ENCODE results near the gene L1TD1.
"Not testable (repeated sequence)": the region's sequence is repeated elsewhere in the genome, so short reads cannot be mapped to it uniquely, and the experiment has no call there.

Gene L1TD1

DNA sequence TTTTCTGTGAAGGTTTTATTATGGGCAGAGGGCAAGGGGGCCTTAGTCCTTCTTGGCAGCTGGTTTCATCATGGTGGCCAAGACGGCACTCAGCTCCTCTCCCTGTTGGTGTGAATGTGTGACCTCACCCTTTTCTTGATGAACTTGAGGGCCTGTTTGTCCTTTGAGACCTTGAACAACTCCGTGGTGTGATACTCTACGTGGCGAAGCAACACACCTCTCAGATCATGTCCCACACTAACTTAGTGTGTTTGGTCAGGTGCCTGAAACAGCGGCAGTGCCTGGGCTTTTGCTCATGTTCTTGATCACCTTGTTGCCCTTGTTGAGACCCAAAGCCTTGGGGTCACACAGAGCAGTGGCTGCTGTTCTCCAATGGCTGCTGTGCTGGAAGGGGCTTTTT is 13.4 kb downstream of the L1TD1 start:
- no peak for DNase-seq

- no peak for DNase-seq
Measured at GRCh38 chr1:62208970-62209369, 14.3 kb downstream of the L1TD1 start.

- DNase-seq, result peak; percentile 9
Measured at GRCh38 chr1:62209931-62210595, 15.4 kb downstream of the L1TD1 start.

- DNase-seq, result no peak
Measured at GRCh38 chr1:62210960-62211359, 16.3 kb downstream of the L1TD1 start.

- no peak for DNase-seq
Measured at GRCh38 chr1:62212411-62212810, 17.8 kb downstream of the L1TD1 start.

DNA sequence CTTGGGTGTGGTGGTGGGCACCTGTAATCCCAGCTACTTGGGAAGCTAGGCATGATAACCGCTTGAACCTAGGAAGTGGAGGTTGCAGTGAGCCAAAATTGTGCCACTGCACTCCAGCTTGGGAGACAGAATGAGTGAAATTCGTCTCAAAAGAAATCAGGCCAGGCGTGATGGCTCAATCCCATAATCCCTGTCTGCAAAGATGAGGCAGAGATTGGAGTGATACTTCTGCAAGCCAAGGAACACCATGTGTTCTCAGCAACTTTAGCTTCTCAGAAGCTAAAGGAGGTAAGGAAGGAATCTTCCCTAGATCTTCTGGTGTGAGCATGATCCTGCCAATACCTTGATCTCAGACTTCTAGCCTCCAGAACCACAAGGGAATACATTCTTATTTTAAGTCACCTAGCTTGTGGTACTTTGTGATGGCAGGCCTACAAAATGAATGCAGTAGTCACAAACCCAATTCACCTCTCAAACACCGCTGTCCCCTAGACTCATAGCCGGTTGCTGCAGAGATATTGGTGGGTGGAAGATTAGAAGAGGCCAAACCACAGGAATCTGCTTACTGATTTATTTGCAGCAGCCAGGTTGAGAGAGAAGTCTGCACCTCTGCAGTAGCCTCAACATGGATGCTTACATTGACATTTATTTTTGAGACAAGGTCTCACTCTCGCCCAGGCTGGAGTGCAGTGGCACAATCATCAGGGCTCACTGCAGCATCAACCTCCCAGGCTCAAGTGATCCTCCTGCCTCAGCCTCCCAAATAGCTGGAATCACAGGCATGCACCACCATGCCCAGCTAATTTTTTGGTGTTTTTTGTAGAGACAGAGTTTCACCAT is 18.6 kb downstream of the L1TD1 start:
- no peak for DNase-seq

DNA sequence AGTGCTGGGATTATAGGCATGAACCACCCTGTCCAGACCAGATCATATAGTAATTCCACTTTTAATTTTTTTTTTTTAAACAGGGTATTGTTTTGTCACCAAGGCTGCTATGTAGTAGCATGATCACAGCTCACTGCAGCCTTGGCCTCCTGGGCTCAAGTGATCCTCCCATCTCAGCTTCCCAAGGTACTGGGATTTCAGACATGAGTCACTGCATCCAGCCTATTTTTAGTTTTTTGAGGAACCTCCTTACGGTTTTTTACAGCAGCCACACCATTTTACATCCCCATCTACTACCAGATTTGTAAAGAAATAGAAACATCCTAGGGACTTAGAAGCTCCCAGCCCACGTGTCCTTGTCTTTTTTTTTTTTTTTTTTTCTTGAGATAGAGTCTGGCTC is 24.0 kb downstream of the L1TD1 start:
- no peak for DNase-seq

- DNase-seq, result not testable (repeated sequence)
Measured at GRCh38 chr1:62220456-62220855, 25.8 kb downstream of the L1TD1 start.

- no peak for DNase-seq
Measured at GRCh38 chr1:62221171-62221570, 26.5 kb downstream of the L1TD1 start.

DNA sequence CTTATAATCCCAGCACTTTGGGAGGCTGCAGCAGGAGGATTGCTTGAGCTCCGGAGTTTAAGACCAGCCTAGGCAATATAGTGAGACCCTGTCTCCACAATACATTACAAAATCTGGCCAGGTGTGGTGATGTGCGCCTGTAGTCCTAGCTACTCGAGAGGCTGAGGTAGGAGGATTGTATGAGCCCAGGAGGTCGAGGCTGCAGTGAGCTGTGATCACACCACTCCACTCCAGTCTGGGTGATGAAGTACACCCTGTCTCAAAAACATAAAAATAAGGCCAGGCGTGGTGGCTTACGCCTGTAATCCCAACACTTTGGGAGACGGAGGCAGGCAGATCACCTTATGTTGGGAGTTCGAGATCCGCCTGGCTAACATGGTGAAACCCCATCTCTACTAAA is 27.7 kb downstream of the L1TD1 start:
- DNase-seq, result no peak

GRCh38 chr1:62224182-62224581 is 29.5 kb downstream of the L1TD1 start:
- DNase-seq, result no peak

DNA sequence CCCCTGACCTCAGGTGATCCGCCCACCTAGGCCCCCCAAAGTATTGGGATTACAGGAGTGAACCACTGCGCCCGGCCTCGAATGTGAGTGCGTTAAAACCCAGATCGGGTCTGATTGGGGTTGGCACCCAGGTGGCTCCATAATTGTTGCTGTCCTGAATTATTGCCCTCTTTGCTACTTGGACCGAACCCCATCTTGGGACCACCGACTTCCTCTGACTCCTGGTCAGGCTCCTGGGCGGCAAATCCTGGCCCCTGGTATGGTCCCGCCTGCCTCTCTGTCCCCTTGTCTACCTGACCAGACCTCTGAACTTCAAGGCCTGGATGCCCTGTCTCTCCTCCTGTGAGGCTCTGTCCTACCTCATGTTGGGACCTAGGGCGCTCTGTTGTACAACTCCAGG is 32.8 kb downstream of the L1TD1 start:
- DNase-seq, result no peak

DNA sequence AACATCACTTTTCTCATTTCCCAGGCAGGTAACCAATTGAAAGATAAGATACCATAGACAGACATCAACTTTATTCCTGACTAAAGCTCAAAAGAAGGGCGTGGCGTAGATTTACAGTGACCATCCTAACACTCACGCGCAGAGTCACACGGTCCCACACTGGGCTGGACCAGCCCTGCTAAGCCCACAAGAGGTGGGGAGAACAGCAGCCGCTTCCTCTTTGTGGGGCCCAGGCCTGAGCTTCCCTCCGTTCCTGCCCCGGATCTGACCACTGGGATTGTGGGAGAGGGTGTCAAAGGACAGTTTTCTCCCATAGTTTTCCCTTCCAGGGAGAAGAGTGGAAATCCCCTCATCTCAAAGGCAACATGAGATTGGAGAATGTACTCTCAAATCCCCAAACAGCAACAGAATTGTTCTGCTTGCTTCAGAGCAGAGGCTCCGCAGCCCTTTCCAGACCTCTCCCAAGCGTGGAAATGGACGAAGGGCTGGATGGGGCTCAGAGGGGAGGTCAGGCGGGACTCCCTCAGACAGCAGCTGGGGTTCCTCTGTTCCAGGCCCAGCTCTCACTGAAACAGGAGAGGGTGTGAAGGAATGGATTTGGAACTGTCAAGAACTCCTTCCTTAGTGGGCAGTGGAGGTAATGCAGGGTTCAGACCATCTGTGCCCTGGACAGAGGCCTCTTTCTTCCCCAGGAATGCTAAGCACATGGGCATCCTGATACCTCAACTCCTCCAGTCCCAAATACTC is 33.7 kb downstream of the L1TD1 start:
- DNase-seq, result no peak

GRCh38 chr1:62228883-62229187 is 34.2 kb downstream of the L1TD1 start:
- no peak for DNase-seq

DNA sequence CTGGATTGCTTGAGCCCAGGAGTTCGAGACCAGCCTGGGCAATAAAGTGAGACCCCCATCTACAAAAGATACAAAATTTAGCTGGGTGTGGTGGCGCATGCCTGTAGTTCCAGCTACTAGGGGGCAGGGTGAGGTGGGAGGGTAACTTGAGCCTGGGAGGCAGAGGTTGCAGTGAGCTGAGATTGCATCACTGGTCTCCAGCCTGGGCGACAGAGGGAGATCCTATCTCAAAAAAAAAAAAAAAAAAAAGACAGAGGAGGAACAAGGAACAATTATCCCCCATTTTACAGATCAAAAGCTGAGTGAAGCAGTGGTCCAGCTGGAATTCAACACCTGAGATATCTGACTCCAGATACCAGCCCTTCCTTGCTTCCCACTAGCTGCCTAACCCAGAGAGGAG is 34.8 kb downstream of the L1TD1 start:
- no peak for DNase-seq

GRCh38 chr1:62229932-62230331 is 35.3 kb downstream of the L1TD1 start:
- no peak for DNase-seq

GRCh38 chr1:62230718-62231117 is 36.1 kb downstream of the L1TD1 start:
- peak; percentile 83 for DNase-seq

GRCh38 chr1:62232871-62233278 is 38.2 kb downstream of the L1TD1 start:
- no peak for DNase-seq

GRCh38 chr1:62233926-62234450 is 39.3 kb downstream of the L1TD1 start:
- no peak for DNase-seq

GRCh38 chr1:62234688-62235087 is 40.0 kb downstream of the L1TD1 start:
- DNase-seq, result no peak

DNA sequence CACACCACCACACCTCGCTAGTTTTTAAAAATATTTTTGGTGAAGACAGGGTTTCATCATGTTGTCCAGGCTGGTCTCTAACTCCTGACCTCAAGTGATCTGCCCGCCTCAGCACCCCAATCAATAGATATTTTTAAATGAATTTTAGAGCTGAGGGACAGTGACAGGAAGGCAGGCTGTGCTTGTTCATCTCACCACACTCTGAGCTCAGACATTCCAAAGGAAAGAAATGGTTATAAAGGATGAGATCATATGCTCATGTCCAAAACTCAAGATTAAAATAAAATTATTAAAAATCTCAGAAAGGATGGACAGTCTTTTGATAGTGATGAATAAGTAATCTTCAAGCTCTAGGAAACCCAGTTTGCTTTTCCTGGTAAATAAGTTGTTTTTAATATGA is 40.9 kb downstream of the L1TD1 start:
- no peak for DNase-seq

- DNase-seq, result no peak
Measured at GRCh38 chr1:62237361-62237760, 42.7 kb downstream of the L1TD1 start.

GRCh38 chr1:62237950-62238374 is 43.3 kb downstream of the L1TD1 start:
- DNase-seq, result no peak

- DNase-seq, result no peak
Measured at GRCh38 chr1:62238507-62238906, 43.9 kb downstream of the L1TD1 start.

Data from T1000 (cell line).